ENCODE data around the gene PDE9A.

PDE9A gene

GRCh38 chr21:42656872-42657271 is 3.5 kb downstream of the PDE9A start:
- H3K27ac ChIP-seq (replicated peaks): no peak overlapping the region
- DNase-seq (ENCODE audit: low read depth in 1 of 2, low spot score in 1 of 2): no peak
- peaks cover 37% of the 10 kb centered on the region for H3K27me3 ChIP-seq (ENCODE audit: insufficient read depth, poor library complexity, severe bottlenecking)
- H3K4me3 ChIP-seq (replicated peaks; ENCODE audit: insufficient read depth, low read length): no peak overlapping the region
- no peak for TF ChIP-seq POLR2AphosphoS5 (IDR thresholded peaks at IDR 0.05; ENCODE audit: low read depth)
- TF ChIP-seq, protein P1, sequence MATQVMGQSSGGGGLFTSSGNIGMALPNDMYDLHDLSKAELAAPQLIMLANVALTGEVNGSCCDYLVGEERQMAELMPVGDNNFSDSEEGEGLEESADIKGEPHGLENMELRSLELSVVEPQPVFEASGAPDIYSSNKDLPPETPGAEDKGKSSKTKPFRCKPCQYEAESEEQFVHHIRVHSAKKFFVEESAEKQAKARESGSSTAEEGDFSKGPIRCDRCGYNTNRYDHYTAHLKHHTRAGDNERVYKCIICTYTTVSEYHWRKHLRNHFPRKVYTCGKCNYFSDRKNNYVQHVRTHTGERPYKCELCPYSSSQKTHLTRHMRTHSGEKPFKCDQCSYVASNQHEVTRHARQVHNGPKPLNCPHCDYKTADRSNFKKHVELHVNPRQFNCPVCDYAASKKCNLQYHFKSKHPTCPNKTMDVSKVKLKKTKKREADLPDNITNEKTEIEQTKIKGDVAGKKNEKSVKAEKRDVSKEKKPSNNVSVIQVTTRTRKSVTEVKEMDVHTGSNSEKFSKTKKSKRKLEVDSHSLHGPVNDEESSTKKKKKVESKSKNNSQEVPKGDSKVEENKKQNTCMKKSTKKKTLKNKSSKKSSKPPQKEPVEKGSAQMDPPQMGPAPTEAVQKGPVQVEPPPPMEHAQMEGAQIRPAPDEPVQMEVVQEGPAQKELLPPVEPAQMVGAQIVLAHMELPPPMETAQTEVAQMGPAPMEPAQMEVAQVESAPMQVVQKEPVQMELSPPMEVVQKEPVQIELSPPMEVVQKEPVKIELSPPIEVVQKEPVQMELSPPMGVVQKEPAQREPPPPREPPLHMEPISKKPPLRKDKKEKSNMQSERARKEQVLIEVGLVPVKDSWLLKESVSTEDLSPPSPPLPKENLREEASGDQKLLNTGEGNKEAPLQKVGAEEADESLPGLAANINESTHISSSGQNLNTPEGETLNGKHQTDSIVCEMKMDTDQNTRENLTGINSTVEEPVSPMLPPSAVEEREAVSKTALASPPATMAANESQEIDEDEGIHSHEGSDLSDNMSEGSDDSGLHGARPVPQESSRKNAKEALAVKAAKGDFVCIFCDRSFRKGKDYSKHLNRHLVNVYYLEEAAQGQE (IDR thresholded peaks at IDR 0.05; ENCODE audit: insufficient replicate concordance, low read depth): no peak
- TF ChIP-seq GABPA (IDR thresholded peaks at IDR 0.05; ENCODE audit: low read depth): no peak
- TF ChIP-seq SPI1 (IDR thresholded peaks at IDR 0.05; ENCODE audit: borderline replicate concordance, low read depth): no peak
- TF ChIP-seq, protein P2, sequence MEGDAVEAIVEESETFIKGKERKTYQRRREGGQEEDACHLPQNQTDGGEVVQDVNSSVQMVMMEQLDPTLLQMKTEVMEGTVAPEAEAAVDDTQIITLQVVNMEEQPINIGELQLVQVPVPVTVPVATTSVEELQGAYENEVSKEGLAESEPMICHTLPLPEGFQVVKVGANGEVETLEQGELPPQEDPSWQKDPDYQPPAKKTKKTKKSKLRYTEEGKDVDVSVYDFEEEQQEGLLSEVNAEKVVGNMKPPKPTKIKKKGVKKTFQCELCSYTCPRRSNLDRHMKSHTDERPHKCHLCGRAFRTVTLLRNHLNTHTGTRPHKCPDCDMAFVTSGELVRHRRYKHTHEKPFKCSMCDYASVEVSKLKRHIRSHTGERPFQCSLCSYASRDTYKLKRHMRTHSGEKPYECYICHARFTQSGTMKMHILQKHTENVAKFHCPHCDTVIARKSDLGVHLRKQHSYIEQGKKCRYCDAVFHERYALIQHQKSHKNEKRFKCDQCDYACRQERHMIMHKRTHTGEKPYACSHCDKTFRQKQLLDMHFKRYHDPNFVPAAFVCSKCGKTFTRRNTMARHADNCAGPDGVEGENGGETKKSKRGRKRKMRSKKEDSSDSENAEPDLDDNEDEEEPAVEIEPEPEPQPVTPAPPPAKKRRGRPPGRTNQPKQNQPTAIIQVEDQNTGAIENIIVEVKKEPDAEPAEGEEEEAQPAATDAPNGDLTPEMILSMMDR (IDR thresholded peaks at IDR 0.05; ENCODE audit: insufficient read depth, low read length): no peak

DNA sequence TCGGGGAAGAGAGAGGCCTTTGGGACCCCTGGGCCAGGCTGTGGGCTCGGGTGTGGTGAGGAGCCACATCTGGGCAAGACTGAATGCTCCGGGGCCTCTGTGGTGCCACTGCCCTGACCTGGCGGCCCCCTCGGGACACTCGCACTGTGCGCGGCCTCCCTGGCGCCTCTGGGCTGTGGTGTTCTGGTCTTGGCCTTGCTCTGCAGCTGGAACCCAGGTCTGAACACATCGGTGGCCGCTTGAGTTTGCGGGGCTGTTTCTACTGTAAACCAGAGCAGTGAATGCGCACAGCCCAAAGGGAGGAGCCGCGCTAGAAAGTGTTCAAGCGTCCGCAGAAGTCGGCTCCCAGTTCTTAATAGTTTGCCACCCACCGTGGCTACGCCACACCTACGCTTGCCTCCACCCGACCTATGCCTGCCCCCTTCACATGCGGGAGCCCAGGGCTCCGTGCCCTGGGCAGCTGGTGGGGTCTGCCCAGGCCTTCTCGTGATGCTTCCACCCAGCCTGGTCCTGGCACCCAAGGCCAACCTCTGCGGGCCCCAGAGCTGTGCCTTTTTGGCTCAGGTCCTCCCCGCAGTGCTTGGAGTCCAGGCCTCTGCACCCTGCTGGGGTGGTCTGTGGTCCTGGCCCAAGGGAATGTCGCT is 4.4 kb downstream of the PDE9A start:
- peaks cover 27% of the 10 kb centered on the region for H3K27me3 ChIP-seq (ENCODE audit: insufficient read depth, poor library complexity, severe bottlenecking)
- H3K27ac ChIP-seq (replicated peaks): no peak overlapping the region
- no peak for TF ChIP-seq GABPA (IDR thresholded peaks at IDR 0.05; ENCODE audit: low read depth)
- no peak for TF ChIP-seq POLR2AphosphoS5 (IDR thresholded peaks at IDR 0.05; ENCODE audit: low read depth)
- TF ChIP-seq, protein P2 (IDR thresholded peaks at IDR 0.05; ENCODE audit: insufficient read depth, low read length): no peak
- no peak for TF ChIP-seq SPI1 (IDR thresholded peaks at IDR 0.05; ENCODE audit: borderline replicate concordance, low read depth)
- TF ChIP-seq, protein P1 (IDR thresholded peaks at IDR 0.05; ENCODE audit: insufficient replicate concordance, low read depth): no peak
- DNase-seq (ENCODE audit: low read depth in 1 of 2, low spot score in 1 of 2): no peak
- H3K4me3 ChIP-seq (replicated peaks; ENCODE audit: insufficient read depth, low read length): no peak overlapping the region

DNA sequence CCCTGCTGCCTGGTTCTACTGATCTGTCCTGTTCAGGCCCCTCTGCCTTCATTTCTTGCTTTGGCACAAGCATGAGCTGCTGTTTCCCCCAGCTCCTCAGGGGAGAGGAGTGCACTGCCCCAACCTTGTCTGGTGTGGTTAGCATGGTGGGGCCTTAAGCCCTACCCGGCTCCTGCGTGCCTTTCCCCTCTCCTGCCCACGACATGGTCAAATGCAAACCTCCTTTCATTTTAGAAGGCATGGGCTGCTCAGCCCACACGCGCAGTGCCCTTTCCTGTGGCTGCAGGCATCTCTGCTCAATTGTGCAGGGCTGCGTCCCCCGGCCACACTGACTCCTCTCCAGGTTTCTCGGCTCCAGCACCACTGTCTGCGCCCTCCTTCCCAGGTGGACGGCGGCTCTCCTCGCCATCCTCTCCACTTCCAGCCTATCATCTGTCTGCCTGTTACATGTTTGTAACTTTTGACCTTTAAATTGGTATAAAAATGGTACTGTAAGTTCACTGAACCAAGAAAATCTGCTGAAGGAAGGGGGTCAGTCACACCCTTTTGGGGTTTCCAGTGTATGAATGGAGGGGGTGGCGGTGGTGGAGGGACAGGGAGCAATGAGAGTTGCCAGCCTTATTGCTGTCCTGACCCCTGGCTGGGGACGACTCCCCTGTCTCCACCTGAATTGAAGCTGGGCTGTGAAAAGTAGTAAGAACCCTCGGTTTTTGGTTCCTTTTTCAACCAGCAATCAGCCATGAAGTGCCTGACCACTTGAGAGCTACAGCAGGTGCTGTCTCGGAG is 5.1 kb downstream of the PDE9A start:
- no peak for DNase-seq (ENCODE audit: low read depth in 1 of 2, low spot score in 1 of 2)
- peaks cover 23% of the 10 kb centered on the region for H3K27me3 ChIP-seq (ENCODE audit: insufficient read depth, poor library complexity, severe bottlenecking)
- TF ChIP-seq SPI1 (IDR thresholded peaks at IDR 0.05; ENCODE audit: borderline replicate concordance, low read depth) (no peak), GABPA (IDR thresholded peaks at IDR 0.05; ENCODE audit: low read depth) (no peak), POLR2AphosphoS5 (IDR thresholded peaks at IDR 0.05; ENCODE audit: low read depth) (no peak)
- TF ChIP-seq, protein P1 (IDR thresholded peaks at IDR 0.05; ENCODE audit: insufficient replicate concordance, low read depth): no peak
- TF ChIP-seq, protein P2 (IDR thresholded peaks at IDR 0.05; ENCODE audit: insufficient read depth, low read length): no peak
- no peak overlapping the region for H3K4me3 ChIP-seq (replicated peaks; ENCODE audit: insufficient read depth, low read length)
- H3K27ac ChIP-seq (replicated peaks): no peak overlapping the region
